IMR-90 (cell line): ENCODE measurements around the gene GRB10.

ENCODE experiments used
- BHLHE40 ChIP-seq: fragments of 150-350 bp; IDR thresholded peaks from 2 replicates; pipeline ENCODE4 v1.6.1; 2016; ENCODE audit warnings: mild to moderate bottlenecking, low read depth, low read length
- CEBPB ChIP-seq: IDR thresholded peaks from 2 replicates; pipeline ENCODE4 v1.6.1; 2012; ENCODE audit warnings: low read depth, low read length, improper control_type of control experiment
- CTCF ChIP-seq: conservative IDR thresholded peaks from 2 replicates; pipeline ENCODE4 v1.5.1; 2012; ENCODE audit warnings: mild to moderate bottlenecking, low read depth, low read length, improper control_type of control experiment
- ELK1 ChIP-seq: fragments of 150-350 bp; IDR thresholded peaks from 2 replicates; pipeline ENCODE4 v1.6.1; 2016; ENCODE audit warnings: low read depth, mild to moderate bottlenecking, low read length, moderate library complexity, borderline replicate concordance
- FOS ChIP-seq: fragments of 150-350 bp; IDR thresholded peaks from 2 replicates; pipeline ENCODE4 v1.6.1; 2016; ENCODE audit warnings: low read depth, low read length
- MAZ ChIP-seq: IDR thresholded peaks from 2 replicates; pipeline ENCODE4 v1.6.1; 2012; ENCODE audit warnings: low read depth, mild to moderate bottlenecking, low read length, improper control_type of control experiment, moderate library complexity, borderline replicate concordance
- MXI1 ChIP-seq: IDR thresholded peaks from 2 replicates; pipeline ENCODE4 v1.6.1; 2012; ENCODE audit warnings: low read depth, mild to moderate bottlenecking, low read length, moderate library complexity, borderline replicate concordance
- NFE2L2 ChIP-seq: fragments of 150-350 bp; IDR thresholded peaks from 2 replicates; pipeline ENCODE4 v1.6.1; 2016; ENCODE audit warnings: low read depth, mild to moderate bottlenecking, low read length
- POLR2A ChIP-seq: IDR thresholded peaks from 2 replicates; pipeline ENCODE4 v1.6.1; 2012; ENCODE audit warnings: mild to moderate bottlenecking, low read depth, low read length
- RAD21 ChIP-seq: IDR thresholded peaks from 2 replicates; pipeline ENCODE4 v1.6.1; 2012; ENCODE audit warnings: low read length, improper control_type of control experiment
- RCOR1 ChIP-seq: IDR thresholded peaks from 2 replicates; pipeline ENCODE4 v1.6.1; 2012; ENCODE audit warnings: mild to moderate bottlenecking, low read length, improper control_type of control experiment; ENCODE audit not compliant: insufficient replicate concordance
- RFX5 ChIP-seq: IDR thresholded peaks from 2 replicates; pipeline ENCODE4 v1.8.0; 2012; ENCODE audit warnings: low read depth, mild to moderate bottlenecking, low read length, moderate library complexity
- SMC3 ChIP-seq: fragments of 150-350 bp; IDR thresholded peaks from 2 replicates; pipeline ENCODE4 v1.6.1; 2016; ENCODE audit warnings: low read depth, mild to moderate bottlenecking, antibody characterized with exemption, low read length, moderate library complexity

- TF ChIP-seq CTCF: no peak
- no peak for TF ChIP-seq POLR2A
- TF ChIP-seq MAZ: no peak
- no peak for TF ChIP-seq RFX5
- no peak for TF ChIP-seq NFE2L2
- no peak for TF ChIP-seq SMC3
- no peak for TF ChIP-seq ELK1
- TF ChIP-seq RAD21: no peak
- no peak for TF ChIP-seq FOS
- TF ChIP-seq CEBPB: no peak
- no peak for TF ChIP-seq RCOR1
- TF ChIP-seq BHLHE40: no peak
- no peak for TF ChIP-seq MXI1
Observed at GRCh38 chr7:50756180-50756579, 26.5 kb downstream of the GRB10 start.
